Heart left ventricle (tissue), 13 donors: Measurements from ENCODE around the gene STARD6.
"Not testable (repeated sequence)": the region's sequence is repeated elsewhere in the genome, so short reads cannot be mapped to it uniquely, and the experiment has no call there.

Source experiments
- POLR2A ChIP-seq, 2 donors: fragments of 450-650 bp; IDR thresholded peaks; one replicate each; pipeline ENCODE4 v1.6.1; 2017; ENCODE audit warnings: antibody characterized with exemption in 2 of 2, mild to moderate bottlenecking in 2 of 2, moderate library complexity in 2 of 2
- TF ChIP-seq, protein P1 (sequence below), 12 donors: fragments of 200-600 bp; sonication (generic) in 4 of 12; IDR thresholded peaks; one replicate each; pipeline versions ENCODE4 v1.5.0 to v1.8.0; 2018 to 2022; ENCODE audit warnings: antibody characterized with exemption in 12 of 12, mild to moderate bottlenecking in 5 of 12
- donor health status: ischemic (EF 13 %, LVEDD 7.1; RV severe dilation, severe dysfunction).
- donor health status: DM: no; HTN: yes; CAD: no.
- donor health status: DM: no; HTN: no; CAD: no.
- donor health status: ischemic (EF 25% LVEDD 6.9; RV normal size, moderate dysfunction).
- donor health status: ischemic (EF 25% LVEDD 5.7; RV mildly dilated, moderate dysfunction).
- donor health status: ischemic (EF 35%, LVEDD 5.7; RV mildly dilated, moderate dysfunction).
- donor health status: nonischemic (EF 11% LVEDD 7.7; RV severe dilation, severe dysfunction).
- donor health status: DM: yes; HTN: yes; CAD: no.
- donor health status: PGD.
- donor health status: ischemic (EF 29% LVEDD 5.4; RV normal size, mild dysfunction).
- donor health status: nonischemic (EF 23%, LVEDD 6.1; RV moderate dilation, normal function).

DNA sequence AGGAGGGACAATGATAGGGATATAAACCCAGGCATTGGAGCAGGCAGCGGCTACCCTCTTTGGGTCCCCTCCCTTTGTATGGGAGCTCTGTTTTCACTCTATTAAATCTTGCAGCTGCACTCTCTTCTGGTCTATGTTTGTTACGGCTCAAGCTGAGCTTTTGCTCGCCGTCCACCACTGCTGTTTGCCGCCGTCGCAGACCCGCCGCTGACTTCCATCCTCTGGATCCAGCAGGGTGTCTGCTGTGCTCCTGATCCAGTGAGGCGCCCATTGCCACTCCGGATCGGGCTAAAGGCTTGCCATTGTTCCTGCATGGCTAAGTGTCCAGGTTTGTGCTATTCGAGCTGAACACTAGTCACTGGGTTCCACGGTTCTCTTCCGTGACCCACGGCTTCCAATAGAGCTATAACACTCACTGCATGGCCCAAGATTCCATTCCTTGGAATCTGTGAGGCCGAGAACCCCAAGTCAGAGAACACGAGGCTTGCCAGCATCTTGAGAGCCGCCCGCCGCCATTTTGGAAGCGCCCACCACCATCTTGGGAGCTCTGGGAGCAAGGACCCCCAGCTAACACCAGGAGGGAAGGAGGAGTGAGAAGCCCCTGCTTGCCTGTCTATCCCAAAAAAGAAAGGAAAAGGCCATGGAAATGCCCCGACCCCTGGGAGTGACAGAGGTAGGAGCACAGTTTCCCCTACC lies 29.3 kb upstream of the STARD6 start:
- TF ChIP-seq, protein P1, sequence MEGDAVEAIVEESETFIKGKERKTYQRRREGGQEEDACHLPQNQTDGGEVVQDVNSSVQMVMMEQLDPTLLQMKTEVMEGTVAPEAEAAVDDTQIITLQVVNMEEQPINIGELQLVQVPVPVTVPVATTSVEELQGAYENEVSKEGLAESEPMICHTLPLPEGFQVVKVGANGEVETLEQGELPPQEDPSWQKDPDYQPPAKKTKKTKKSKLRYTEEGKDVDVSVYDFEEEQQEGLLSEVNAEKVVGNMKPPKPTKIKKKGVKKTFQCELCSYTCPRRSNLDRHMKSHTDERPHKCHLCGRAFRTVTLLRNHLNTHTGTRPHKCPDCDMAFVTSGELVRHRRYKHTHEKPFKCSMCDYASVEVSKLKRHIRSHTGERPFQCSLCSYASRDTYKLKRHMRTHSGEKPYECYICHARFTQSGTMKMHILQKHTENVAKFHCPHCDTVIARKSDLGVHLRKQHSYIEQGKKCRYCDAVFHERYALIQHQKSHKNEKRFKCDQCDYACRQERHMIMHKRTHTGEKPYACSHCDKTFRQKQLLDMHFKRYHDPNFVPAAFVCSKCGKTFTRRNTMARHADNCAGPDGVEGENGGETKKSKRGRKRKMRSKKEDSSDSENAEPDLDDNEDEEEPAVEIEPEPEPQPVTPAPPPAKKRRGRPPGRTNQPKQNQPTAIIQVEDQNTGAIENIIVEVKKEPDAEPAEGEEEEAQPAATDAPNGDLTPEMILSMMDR (IDR thresholded peaks at IDR 0.05) = not testable (repeated sequence)
- TF ChIP-seq POLR2A (IDR thresholded peaks at IDR 0.05) = not testable (repeated sequence)
